Endodermal cell (in vitro differentiated cells): ENCODE data around the gene CLECL1. TPM values are rescaled to one million over a fixed set of nuclear protein-coding genes. Genes with fewer than 3 reads are reported as not detected.
"Not testable (repeated sequence)": the region's sequence is repeated elsewhere in the genome, so short reads cannot be mapped to it uniquely, and the experiment has no call there.

Experiments used
- DNase-seq: peaks from one replicate; pipeline ENCODE4 v3.0.0-alpha.2; 2017
- H3K27ac ChIP-seq: 2 replicates; pipeline ENCODE4 v1.5.1; 2013; ENCODE audit warnings: mild to moderate bottlenecking, low read depth, low read length, moderate library complexity
- H3K27me3 ChIP-seq: 2 replicates; pipeline ENCODE4 v1.6.1; 2013; ENCODE audit warnings: mild to moderate bottlenecking, low read length, moderate library complexity; ENCODE audit not compliant: insufficient read depth, control insufficient read depth, poor library complexity, severe bottlenecking
- H3K36me3 ChIP-seq: 2 replicates; pipeline ENCODE4 v1.7.0; 2013; ENCODE audit warnings: mild to moderate bottlenecking, low read length, moderate library complexity; ENCODE audit not compliant: control insufficient read depth, insufficient read depth
- H3K4me1 ChIP-seq: one replicate; pipeline ENCODE4 v1.7.0; 2013; ENCODE audit warnings: low read length; ENCODE audit not compliant: control insufficient read depth, insufficient read depth
- H3K4me3 ChIP-seq: 2 replicates; pipeline ENCODE4 v1.5.1; 2013; ENCODE audit warnings: mild to moderate bottlenecking, low read length, moderate library complexity
- H3K9ac ChIP-seq: 2 replicates; pipeline ENCODE4 v1.6.1; 2013; ENCODE audit warnings: mild to moderate bottlenecking, low read length, moderate library complexity; ENCODE audit not compliant: poor library complexity, severe bottlenecking; ENCODE audit errors: extremely low read depth
- H3K9me3 ChIP-seq: 2 replicates; pipeline ENCODE4 v1.6.1; 2013; ENCODE audit warnings: mild to moderate bottlenecking, low read length, moderate library complexity; ENCODE audit not compliant: control insufficient read depth
- H3K27ac Mint-ChIP-seq: 2 replicates; pipeline ENCODE4 v1.8.0; 2020; ENCODE audit warnings: mixed read lengths
- H3K27me3 Mint-ChIP-seq: 2 replicates; pipeline ENCODE4 v1.8.0; 2021; ENCODE audit warnings: mild to moderate bottlenecking, mixed read lengths; ENCODE audit not compliant: insufficient read depth
- H3K36me3 Mint-ChIP-seq: 2 replicates; pipeline ENCODE4 v1.8.0; 2020; ENCODE audit warnings: low read depth, mixed read lengths
- H3K4me1 Mint-ChIP-seq: 2 replicates; pipeline ENCODE4 v1.8.0; 2020; ENCODE audit warnings: mixed read lengths
- H3K4me3 Mint-ChIP-seq: 2 replicates; pipeline ENCODE4 v1.8.0; 2020; ENCODE audit warnings: mild to moderate bottlenecking, moderate library complexity, mixed read lengths
- H3K9me3 Mint-ChIP-seq: 2 replicates; pipeline ENCODE4 v1.8.0; 2020; ENCODE audit warnings: mild to moderate bottlenecking, mixed read lengths
- CTCF ChIP-seq: fragments of 200-600 bp; sonication (generic); conservative IDR thresholded peaks from 2 replicates; pipeline ENCODE4 v1.5.0; 2021; ENCODE audit warnings: antibody characterized with exemption, mild to moderate bottlenecking
- WGBS, 2 experiments: methylation state at CpG; one replicate each; pipeline versions ENCODE4 v1.1.5 to v1.1.7; 2013; ENCODE audit warnings: missing lambda C conversion rate in 2 of 2, mixed read lengths in 1 of 2; ENCODE audit not compliant: insufficient coverage in 1 of 2, insufficient read length in 1 of 2; 5-methylcytosine and 5-hydroxymethylcytosine counted together
- total RNA-seq, 2 donors: library from RNA; stranded (reverse); fragmentation: NEBNext Ultra II Directional in 1 of 2; extraction: Animal tissue kit (Norgen Biotek cat#: 25700) in 1 of 2; gene quantifications; 2 replicates in 1 of 2; 3 replicates in 1 of 2; pipeline ENCODE4 v1.2.1, GENCODE V29; 2021

CLECL1 gene
- total RNA-seq, 2 donors from 2014 or later, result not detected

GRCh38 chr12:9717070-9717925 is 15.6 kb downstream of the CLECL1 start:
- Histone ChIP-seq H3K4me3 (no peak overlapping the region), H3K27ac (no peak overlapping the region), H3K4me1 (no peaks in the 10 kb centered on the region), H3K9ac (no peak overlapping the region), H3K27me3 (no peaks in the 10 kb centered on the region), H3K9me3 (no peaks in the 10 kb centered on the region), H3K36me3 (no peaks in the 10 kb centered on the region)
- peaks cover 13% of the 10 kb centered on the region for H3K4me1 Mint-ChIP-seq
- TF ChIP-seq CTCF, result no peak
- DNase-seq, result no peak
- 85 to 92% methylated on average over 12 to 15 of the region's 15 CpGs for WGBS, 2 experiments
- no peak overlapping the region for H3K4me3 Mint-ChIP-seq
- no peaks in the 10 kb centered on the region for H3K36me3 Mint-ChIP-seq
- H3K27me3 Mint-ChIP-seq, result no peaks in the 10 kb centered on the region
- H3K27ac Mint-ChIP-seq, result no peak overlapping the region
- no peaks in the 10 kb centered on the region for H3K9me3 Mint-ChIP-seq

- H3K9me3 Mint-ChIP-seq, H3K4me3 ChIP-seq, H3K27me3 ChIP-seq, H3K4me3 Mint-ChIP-seq, H3K9ac ChIP-seq, H3K27ac Mint-ChIP-seq, DNase-seq, H3K36me3 Mint-ChIP-seq, H3K27ac ChIP-seq, H3K36me3 ChIP-seq, H3K27me3 Mint-ChIP-seq, H3K4me1 ChIP-seq, H3K9me3 ChIP-seq: not testable (repeated sequence)
- 93 to 100% methylated on average over 2 to 4 of the region's 6 CpGs for WGBS, 2 experiments
- H3K4me1 Mint-ChIP-seq, result peaks cover 22% of the 10 kb centered on the region
Measured at GRCh38 chr12:9713032-9713558, 19.8 kb downstream of the CLECL1 start.

- Histone ChIP-seq H3K36me3 (no peaks in the 10 kb centered on the region), H3K27ac (no peak overlapping the region), H3K4me3 (no peak overlapping the region), H3K9me3 (no peaks in the 10 kb centered on the region), H3K4me1 (peaks cover 7% of the 10 kb centered on the region), H3K9ac (no peak overlapping the region), H3K27me3 (no peaks in the 10 kb centered on the region)
- H3K9me3 Mint-ChIP-seq, result no peaks in the 10 kb centered on the region
- peaks cover 23% of the 10 kb centered on the region for H3K4me1 Mint-ChIP-seq
- no peak for TF ChIP-seq CTCF
- WGBS, 2 experiments, result 100% methylated on average over 1 of the region's 1 CpG
- DNase-seq, result no peak
- H3K27me3 Mint-ChIP-seq, result no peaks in the 10 kb centered on the region
- H3K36me3 Mint-ChIP-seq, result no peaks in the 10 kb centered on the region
- no peak overlapping the region for H3K4me3 Mint-ChIP-seq
- H3K27ac Mint-ChIP-seq, result peak overlapping the region; percentile 12
Measured at GRCh38 chr12:9711664-9712063, 21.2 kb downstream of the CLECL1 start.
